SK-N-SH (cell line): ENCODE measurements around the gene DYNLT3. TPM values are rescaled to one million over a fixed set of nuclear protein-coding genes. Genes with fewer than 3 reads are reported as not detected.

Experiments used
- CTCF ChIA-PET: fragments of 300-600, 350-600 bp; formaldehyde crosslinking; extraction: SDS; loops from one replicate; lab custom pipeline; 2021; lab: Yijun Ruan, JAX
- POLR2A ChIA-PET: fragments of 350-600 bp; sonication (Branson Sonifier 250); formaldehyde crosslinking; extraction: SDS; loops from one replicate; lab custom pipeline; 2020; ENCODE audit warnings: antibody characterized with exemption, inconsistent platforms; lab: Yijun Ruan, JAX
- DNase-seq: peaks from one replicate; pipeline ENCODE4 v3.0.0; 2012
- H2AFZ ChIP-seq: fragments of 200-600 bp; sonication (generic); 2 replicates; pipeline ENCODE4 v1.8.1; 2016; ENCODE audit warnings: antibody characterized with exemption, mild to moderate bottlenecking, low read depth
- H3F3A ChIP-seq: fragments of 200-600 bp; sonication (generic); replicated peaks from 2 replicates; pipeline ENCODE3; 2016; ENCODE audit warnings: antibody characterized with exemption, mild to moderate bottlenecking; ENCODE audit not compliant: insufficient read depth
- H3K27ac ChIP-seq, 2 experiments: fragments of 200-500 bp in 1 of 2; fragments of 200-600 bp in 1 of 2; sonication (Bioruptor generic) in 1 of 2; sonication (generic), shearing (Covaris generic) in 1 of 2; 2 replicates each; pipeline versions ENCODE4 v1.5.1 to v1.6.1; 2014 to 2016; ENCODE audit warnings: low read depth in 2 of 2, inconsistent platforms in 1 of 2, low read length in 1 of 2, mild to moderate bottlenecking in 1 of 2, mixed read lengths in 1 of 2
- H3K27me3 ChIP-seq: fragments of 200-600 bp; sonication (generic), shearing (Covaris generic); 2 replicates; pipeline ENCODE4 v1.6.1; 2016; ENCODE audit warnings: mixed run types; ENCODE audit not compliant: insufficient read depth
- H3K36me3 ChIP-seq, 2 experiments: fragments of 200-500 bp in 1 of 2; fragments of 200-600 bp in 1 of 2; sonication (Bioruptor generic) in 1 of 2; sonication (generic) in 1 of 2; replicated peaks in 1 of 2; 2 replicates each; pipeline versions ENCODE3 to v1.5.1; 2014 to 2016; ENCODE audit warnings: low read length in 1 of 2, mild to moderate bottlenecking in 1 of 2; ENCODE audit not compliant: insufficient read depth in 2 of 2, control insufficient read depth in 1 of 2
- H3K4me1 ChIP-seq, 2 experiments: fragments of 200-500 bp in 1 of 2; fragments of 200-600 bp in 1 of 2; sonication (Bioruptor generic) in 1 of 2; sonication (generic), shearing (Covaris generic) in 1 of 2; 2 replicates each; pipeline versions ENCODE4 v1.5.1 to v1.6.1; 2014 to 2016; ENCODE audit warnings: low read depth in 1 of 2, low read length in 1 of 2, mixed run types in 1 of 2; ENCODE audit not compliant: insufficient read depth in 2 of 2, control insufficient read depth in 1 of 2
- H3K4me2 ChIP-seq: fragments of 200-600 bp; sonication (generic), shearing (Covaris generic); 2 replicates; pipeline ENCODE4 v1.6.1; 2017; ENCODE audit warnings: mixed run types
- H3K4me3 ChIP-seq, 2 experiments: fragments of 200-500 bp in 1 of 2; fragments of 200-600 bp in 1 of 2; sonication (Bioruptor generic) in 1 of 2; sonication (generic), shearing (Covaris generic) in 1 of 2; 2 replicates each; pipeline versions ENCODE4 v1.5.1 to v1.8.1; 2014 to 2016; ENCODE audit warnings: low read depth in 2 of 2, inconsistent platforms in 1 of 2, low read length in 1 of 2, mild to moderate bottlenecking in 1 of 2, mixed read lengths in 1 of 2, moderate library complexity in 1 of 2
- H3K79me2 ChIP-seq: fragments of 200-600 bp; sonication (generic); 2 replicates; pipeline ENCODE4 v1.8.1; 2017; ENCODE audit warnings: mild to moderate bottlenecking; ENCODE audit not compliant: insufficient read depth
- H3K9ac ChIP-seq: fragments of 200-600 bp; sonication (generic); 2 replicates; pipeline ENCODE4 v1.6.1; 2017; ENCODE audit warnings: mixed run types
- H3K9me2 ChIP-seq: fragments of 200-600 bp; sonication (generic); 2 replicates; pipeline ENCODE4 v1.6.1; 2017; ENCODE audit warnings: mixed run types
- H3K9me3 ChIP-seq: fragments of 200-600 bp; sonication (generic); 2 replicates; pipeline ENCODE4 v1.6.1; 2017; ENCODE audit warnings: mixed run types, mild to moderate bottlenecking, moderate library complexity
- H4K20me1 ChIP-seq: fragments of 200-600 bp; sonication (generic); 2 replicates; pipeline ENCODE4 v1.6.1; 2017; ENCODE audit warnings: mild to moderate bottlenecking, mixed run types; ENCODE audit not compliant: insufficient read depth
- ELF1 ChIP-seq: IDR thresholded peaks from 2 replicates; pipeline ENCODE4 v1.4.0; 2012
- FOSL2 ChIP-seq: IDR thresholded peaks from 2 replicates; pipeline ENCODE4 v1.4.0; 2012; ENCODE audit warnings: low read depth, mild to moderate bottlenecking, moderate library complexity, borderline replicate concordance
- FOXJ3 ChIP-seq: sonication (generic); formaldehyde crosslinking; IDR thresholded peaks from 2 replicates; pipeline ENCODE4 v1.5.1; 2020; ENCODE audit warnings: mild to moderate bottlenecking, missing genetic modification reagents
- FOXM1 ChIP-seq: IDR thresholded peaks from 2 replicates; pipeline ENCODE4 v1.4.0; 2012; ENCODE audit warnings: low read depth, mild to moderate bottlenecking
- GABPA ChIP-seq: IDR thresholded peaks from 2 replicates; pipeline ENCODE4 v1.4.0; 2012; ENCODE audit warnings: low read depth, mild to moderate bottlenecking
- GATA2 ChIP-seq: sonication (generic); formaldehyde crosslinking; IDR thresholded peaks from 2 replicates; pipeline ENCODE4 v1.5.0; 2020; ENCODE audit warnings: mild to moderate bottlenecking, missing genetic modification reagents
- JUND ChIP-seq: IDR thresholded peaks from 2 replicates; pipeline ENCODE4 v1.4.0; 2012
- MAX ChIP-seq: IDR thresholded peaks from 2 replicates; pipeline ENCODE4 v1.4.0; 2012; ENCODE audit warnings: low read depth
- MEF2A ChIP-seq: IDR thresholded peaks from 2 replicates; pipeline ENCODE4 v1.4.0; 2012; ENCODE audit warnings: low read depth, borderline replicate concordance
- NFIC ChIP-seq: IDR thresholded peaks from 2 replicates; pipeline ENCODE4 v1.4.0; 2012; ENCODE audit warnings: borderline replicate concordance
- NRF1 ChIP-seq: IDR thresholded peaks from 2 replicates; pipeline ENCODE4 v1.6.1; 2012; ENCODE audit warnings: low read depth, mild to moderate bottlenecking, low read length
- RAD21 ChIP-seq: IDR thresholded peaks from 2 replicates; pipeline ENCODE4 v1.6.1; 2012; ENCODE audit warnings: mild to moderate bottlenecking, low read length
- RFX5 ChIP-seq: IDR thresholded peaks from 2 replicates; pipeline ENCODE4 v1.6.1; 2012; ENCODE audit warnings: mild to moderate bottlenecking, improper control_type of control experiment, low read length
- RXRA ChIP-seq: IDR thresholded peaks from 2 replicates; pipeline ENCODE4 v1.4.0; 2012; ENCODE audit warnings: low read depth, mild to moderate bottlenecking, borderline replicate concordance
- TCF12 ChIP-seq: IDR thresholded peaks from 2 replicates; pipeline ENCODE4 v1.4.0; 2012
- TEAD4 ChIP-seq: IDR thresholded peaks from 2 replicates; pipeline ENCODE4 v1.4.0; 2012; ENCODE audit warnings: mild to moderate bottlenecking, borderline replicate concordance; ENCODE audit not compliant: insufficient read depth
- USF1 ChIP-seq: IDR thresholded peaks from 2 replicates; pipeline ENCODE4 v1.4.0; 2012; ENCODE audit warnings: low read depth, borderline replicate concordance
- USF2 ChIP-seq: fragments of 150-350 bp; IDR thresholded peaks from 2 replicates; pipeline ENCODE4 v1.6.1; 2017; ENCODE audit warnings: antibody characterized with exemption, low read length, low read depth, borderline replicate concordance
- polyA plus RNA-seq, 3 experiments: library from polyadenylated mRNA; depleted of rRNA; stranded (reverse); fragments of >200 nt; gene quantifications; 2 replicates each; pipeline ENCODE4 v1.2.3, GENCODE V29; 2012

DYNLT3 gene
- polyA plus RNA-seq, 1 of the 3 experiments (the other 2 are of a cell fraction) = 7.3 TPM

GRCh38 chrX:37863728-37864127 is 16.4 kb upstream of the DYNLT3 start (continued):
- no peak for TF ChIP-seq USF2
- no peak for TF ChIP-seq ELF1
- no peak for TF ChIP-seq RFX5
- no peak for TF ChIP-seq NFIC
- TF ChIP-seq FOSL2 = no peak
- no peak for TF ChIP-seq FOXJ3 (CRISPR knock-in tag)
- no peak for TF ChIP-seq GABPA
- no peak for TF ChIP-seq TEAD4
- no peak for TF ChIP-seq JUND
- no peak for TF ChIP-seq RXRA
- no peak for TF ChIP-seq MEF2A
- no peak for TF ChIP-seq MAX
- no peak for TF ChIP-seq GATA2
- TF ChIP-seq USF1 = no peak
- no peak for TF ChIP-seq TCF12

- Histone ChIP-seq H3K9me2 (no peaks in the 10 kb centered on the region), H3K4me3 (no peak overlapping the region), H3K4me1 (no peaks in the 10 kb centered on the region), H3K9me3 (no peaks in the 10 kb centered on the region), H3K9ac (no peak overlapping the region), H3K27me3 (no peaks in the 10 kb centered on the region), H3K4me2 (no peak overlapping the region), H3K36me3 (no peaks in the 10 kb centered on the region), H3K27ac (no peak overlapping the region), H3F3A (no peaks in the 10 kb centered on the region), H3K79me2 (no peaks in the 10 kb centered on the region), H2AFZ (no peak overlapping the region), H4K20me1 (no peaks in the 10 kb centered on the region)
- ChIA-PET CTCF (no interaction called here), POLR2A (no interaction called here)
- no peak for TF ChIP-seq RAD21
- TF ChIP-seq NRF1 = no peak
- no peak for TF ChIP-seq NFIC
- no peak for TF ChIP-seq FOXM1
- no peak for TF ChIP-seq MEF2A
- no peak for TF ChIP-seq RFX5
- no peak for TF ChIP-seq USF1
- DNase-seq = no peak
These were observed 15.5 kb upstream of the DYNLT3 start for GRCh38 chrX:37862851-37863250.
